Measurements from ENCODE around the gene TRHDE.

Gene TRHDE

GRCh38 chr12:72330784-72331183 is 58.6 kb downstream of the TRHDE start:
- DNase-seq: no peak

- DNase-seq: no peak
Observed at GRCh38 chr12:72337382-72337781, 65.2 kb downstream of the TRHDE start.

GRCh38 chr12:72337946-72338345 is 65.8 kb downstream of the TRHDE start:
- no peak for DNase-seq

- no peak for DNase-seq
Observed at GRCh38 chr12:72338437-72338836, 66.3 kb downstream of the TRHDE start.

GRCh38 chr12:72346363-72346944 is 74.3 kb downstream of the TRHDE start:
- DNase-seq: no peak

- no peak for DNase-seq
Observed at GRCh38 chr12:72349491-72349890, 77.3 kb downstream of the TRHDE start.

- no peak for DNase-seq
Observed at GRCh38 chr12:72359416-72359815, 87.2 kb downstream of the TRHDE start.

- DNase-seq: no peak
Observed at GRCh38 chr12:72365151-72365550, 93.0 kb downstream of the TRHDE start.

- no peak for DNase-seq
Observed at GRCh38 chr12:72366255-72366654, 94.1 kb downstream of the TRHDE start.

GRCh38 chr12:72368298-72368697 is 96.1 kb downstream of the TRHDE start:
- DNase-seq: no peak

GRCh38 chr12:72368719-72369422 is 96.7 kb downstream of the TRHDE start:
- DNase-seq: no peak

- no peak for DNase-seq
Observed at GRCh38 chr12:72369423-72369959, 97.3 kb downstream of the TRHDE start.

GRCh38 chr12:72380441-72380840 is 108.3 kb downstream of the TRHDE start:
- no peak for DNase-seq

- DNase-seq: no peak
Observed at GRCh38 chr12:72388322-72388721, 116.2 kb downstream of the TRHDE start.

- no peak for DNase-seq
Observed at GRCh38 chr12:72390146-72390545, 118.0 kb downstream of the TRHDE start.

- no peak for DNase-seq
Observed at GRCh38 chr12:72406111-72406510, 133.9 kb downstream of the TRHDE start.

- no peak for DNase-seq
Observed at GRCh38 chr12:72432037-72432604, 160.0 kb downstream of the TRHDE start.

- DNase-seq: no peak
Observed at GRCh38 chr12:72433298-72433697, 161.1 kb downstream of the TRHDE start.

- no peak for DNase-seq
Observed at GRCh38 chr12:72434999-72435398, 162.8 kb downstream of the TRHDE start.

- DNase-seq: no peak
Observed at GRCh38 chr12:72442217-72442616, 170.0 kb downstream of the TRHDE start.

GRCh38 chr12:72444125-72444524 is 172.0 kb downstream of the TRHDE start:
- no peak for DNase-seq

GRCh38 chr12:72444566-72444965 is 172.4 kb downstream of the TRHDE start:
- DNase-seq: no peak

GRCh38 chr12:72448089-72448488 is 175.9 kb downstream of the TRHDE start:
- DNase-seq: no peak

- no peak for DNase-seq
Observed at GRCh38 chr12:72448805-72449204, 176.6 kb downstream of the TRHDE start.
